ENCODE data around the gene CTDSP2.

The CTDSP2 gene

DNA sequence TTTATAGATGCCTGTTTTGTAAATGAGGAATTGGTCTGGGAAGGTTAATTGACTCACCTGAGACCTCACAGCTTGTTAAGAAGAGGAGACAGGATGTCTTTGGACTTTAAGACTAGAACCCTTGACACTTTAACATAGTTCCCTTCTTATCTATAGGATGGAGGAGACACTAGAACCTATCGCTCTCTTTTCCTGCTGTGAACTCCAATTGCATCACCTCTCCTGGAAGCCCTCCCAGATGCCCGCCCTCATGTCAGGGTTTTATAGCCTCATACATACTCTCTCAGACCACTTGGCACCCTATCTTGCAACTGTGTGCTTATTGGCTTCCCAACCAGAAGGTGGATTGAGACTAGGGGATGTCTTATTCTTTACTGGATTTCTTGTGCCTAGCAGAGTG lies 2.5 kb upstream of the CTDSP2 start:
- TF ChIP-seq, protein P1, sequence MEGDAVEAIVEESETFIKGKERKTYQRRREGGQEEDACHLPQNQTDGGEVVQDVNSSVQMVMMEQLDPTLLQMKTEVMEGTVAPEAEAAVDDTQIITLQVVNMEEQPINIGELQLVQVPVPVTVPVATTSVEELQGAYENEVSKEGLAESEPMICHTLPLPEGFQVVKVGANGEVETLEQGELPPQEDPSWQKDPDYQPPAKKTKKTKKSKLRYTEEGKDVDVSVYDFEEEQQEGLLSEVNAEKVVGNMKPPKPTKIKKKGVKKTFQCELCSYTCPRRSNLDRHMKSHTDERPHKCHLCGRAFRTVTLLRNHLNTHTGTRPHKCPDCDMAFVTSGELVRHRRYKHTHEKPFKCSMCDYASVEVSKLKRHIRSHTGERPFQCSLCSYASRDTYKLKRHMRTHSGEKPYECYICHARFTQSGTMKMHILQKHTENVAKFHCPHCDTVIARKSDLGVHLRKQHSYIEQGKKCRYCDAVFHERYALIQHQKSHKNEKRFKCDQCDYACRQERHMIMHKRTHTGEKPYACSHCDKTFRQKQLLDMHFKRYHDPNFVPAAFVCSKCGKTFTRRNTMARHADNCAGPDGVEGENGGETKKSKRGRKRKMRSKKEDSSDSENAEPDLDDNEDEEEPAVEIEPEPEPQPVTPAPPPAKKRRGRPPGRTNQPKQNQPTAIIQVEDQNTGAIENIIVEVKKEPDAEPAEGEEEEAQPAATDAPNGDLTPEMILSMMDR (IDR thresholded peaks at IDR 0.05), result no peak
- peaks cover 0 to 55% (median 41%) of the 10 kb centered on the region in 4 donors for H3K4me1 ChIP-seq

DNA sequence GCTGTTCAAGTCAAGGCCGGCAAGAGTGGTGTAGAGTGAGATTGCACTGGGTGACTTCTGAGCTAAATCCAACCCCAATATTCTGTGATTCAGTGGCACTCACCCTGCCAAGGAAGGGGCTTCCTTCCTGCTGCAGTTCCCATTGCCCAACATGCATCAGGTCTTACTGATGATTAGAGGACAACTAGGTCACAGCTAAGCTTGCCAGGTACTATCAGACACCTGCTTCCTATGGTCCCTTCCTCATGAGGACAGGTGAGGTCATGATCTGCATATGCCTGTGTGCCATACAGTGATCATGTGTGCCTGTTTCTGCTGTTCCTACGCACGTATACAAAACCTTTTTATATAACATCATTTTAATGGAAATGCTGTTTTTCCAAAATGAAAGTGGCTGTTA lies 1.7 kb upstream of the CTDSP2 start:
- Histone ChIP-seq H3K27ac (peak overlapping the region; percentile 100), H3K4me3 (no peak overlapping the region), H3K27me3 (no peaks in the 10 kb centered on the region), H3K9me3 (no peaks in the 10 kb centered on the region), H3K36me3 (peaks cover 0 to 10% (median 0%) of the 10 kb centered on the region in 3 donors), H3K4me1 (peaks cover 0 to 56% (median 46%) of the 10 kb centered on the region in 4 donors)
- TF ChIP-seq, protein P1 (IDR thresholded peaks at IDR 0.05), result no peak
- DNase-seq, result no peak
- intact Hi-C loops (cut with DNase I; ENCODE audit: low total_unique reads), result no loop called here

More for the DNA sequence above, 2.5 kb upstream of the CTDSP2 start:
- Histone ChIP-seq H3K27ac (peak overlapping the region in 1 of 2 donors; percentile 100), H3K4me3 (no peak overlapping the region), H3K27me3 (no peaks in the 10 kb centered on the region), H3K36me3 (peaks cover 0 to 10% (median 0%) of the 10 kb centered on the region in 3 donors), H3K9me3 (no peaks in the 10 kb centered on the region)
- intact Hi-C loops (cut with DNase I; ENCODE audit: low total_unique reads), result no loop called here
- no peak for DNase-seq

DNA sequence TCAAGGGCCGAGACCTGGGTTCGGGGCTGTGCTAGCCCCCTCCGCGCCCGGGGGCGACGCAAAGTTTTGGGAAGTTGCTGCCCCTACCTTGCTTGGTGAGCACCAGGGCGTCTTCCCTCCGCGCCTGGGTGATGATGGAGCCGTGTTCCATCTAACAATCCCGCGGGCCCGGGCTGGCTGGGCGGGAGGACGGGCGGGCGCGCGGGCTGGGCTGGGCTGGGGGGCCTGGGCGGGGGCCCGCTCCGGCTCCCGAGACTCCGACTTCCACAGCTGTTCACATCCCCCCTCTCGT lies 298 bp downstream of the CTDSP2 start:
- Histone ChIP-seq H3K36me3 (peaks cover 0 to 10% (median 0%) of the 10 kb centered on the region in 3 donors), H3K9me3 (no peaks in the 10 kb centered on the region), H3K4me3 (peak overlapping the region; percentile 97 to 100), H3K4me1 (peaks cover 0 to 56% (median 46%) of the 10 kb centered on the region in 4 donors), H3K27me3 (no peaks in the 10 kb centered on the region), H3K27ac (peak overlapping the region; percentile 100)
- no peak for DNase-seq
- intact Hi-C loops (cut with DNase I; ENCODE audit: low total_unique reads), result no loop called here
- TF ChIP-seq, protein P1 (IDR thresholded peaks at IDR 0.05), result no peak

DNA sequence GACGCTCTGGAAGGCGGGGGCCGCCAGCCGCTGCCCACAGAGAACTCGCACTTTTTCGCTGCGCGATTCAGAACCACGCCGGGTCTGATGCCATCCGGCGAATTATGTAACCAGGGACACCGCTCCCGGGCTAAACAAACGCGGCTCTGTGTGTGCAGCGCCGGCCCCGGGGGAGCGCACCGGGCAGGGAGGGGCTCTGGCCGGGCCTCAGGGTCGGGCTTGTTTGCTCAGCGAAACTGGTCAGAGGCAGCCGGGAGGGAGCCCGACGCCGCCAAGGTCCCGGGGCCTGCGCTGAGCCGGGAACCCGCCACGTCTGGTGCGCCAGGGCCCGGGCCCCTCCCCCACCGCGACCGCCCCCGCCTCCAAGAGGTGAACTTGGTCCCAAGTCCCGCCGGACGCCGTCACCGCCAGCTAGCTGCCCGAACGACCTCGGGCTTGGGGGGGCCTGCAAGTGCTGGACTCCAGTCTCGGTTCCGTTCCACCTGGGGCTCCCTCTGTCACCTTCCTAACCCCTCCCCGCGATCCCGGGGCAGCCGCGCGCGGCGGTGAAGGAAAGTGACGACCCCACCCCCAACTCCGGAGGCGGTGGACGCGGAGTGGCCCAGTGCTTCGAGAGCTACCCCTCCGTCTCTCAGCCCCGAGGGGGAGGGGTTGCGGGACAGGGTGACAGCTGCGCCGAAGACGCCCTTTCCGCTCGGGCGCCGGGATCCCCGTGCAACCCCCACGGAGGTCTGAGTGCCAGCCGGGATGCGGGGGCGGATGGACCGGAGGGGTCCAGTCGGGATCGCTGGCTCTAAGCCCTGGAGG lies 848 bp downstream of the CTDSP2 start:
- peak overlapping the region; percentile 100 for H3K27ac ChIP-seq
- intact Hi-C loops (cut with DNase I; ENCODE audit: low total_unique reads), result no loop called here
- peak; percentile 68 to 93 for DNase-seq
- H3K27me3 ChIP-seq, result no peaks in the 10 kb centered on the region
- peaks cover under 1 to 58% (median 47%) of the 10 kb centered on the region in 4 donors for H3K4me1 ChIP-seq
- H3K36me3 ChIP-seq, result peaks cover 0 to 10% (median 0%) of the 10 kb centered on the region in 3 donors
- TF ChIP-seq, protein P1 (IDR thresholded peaks at IDR 0.05), result no peak
- H3K4me3 ChIP-seq, result peak overlapping the region; percentile 97 to 100
- H3K9me3 ChIP-seq, result no peaks in the 10 kb centered on the region

DNA sequence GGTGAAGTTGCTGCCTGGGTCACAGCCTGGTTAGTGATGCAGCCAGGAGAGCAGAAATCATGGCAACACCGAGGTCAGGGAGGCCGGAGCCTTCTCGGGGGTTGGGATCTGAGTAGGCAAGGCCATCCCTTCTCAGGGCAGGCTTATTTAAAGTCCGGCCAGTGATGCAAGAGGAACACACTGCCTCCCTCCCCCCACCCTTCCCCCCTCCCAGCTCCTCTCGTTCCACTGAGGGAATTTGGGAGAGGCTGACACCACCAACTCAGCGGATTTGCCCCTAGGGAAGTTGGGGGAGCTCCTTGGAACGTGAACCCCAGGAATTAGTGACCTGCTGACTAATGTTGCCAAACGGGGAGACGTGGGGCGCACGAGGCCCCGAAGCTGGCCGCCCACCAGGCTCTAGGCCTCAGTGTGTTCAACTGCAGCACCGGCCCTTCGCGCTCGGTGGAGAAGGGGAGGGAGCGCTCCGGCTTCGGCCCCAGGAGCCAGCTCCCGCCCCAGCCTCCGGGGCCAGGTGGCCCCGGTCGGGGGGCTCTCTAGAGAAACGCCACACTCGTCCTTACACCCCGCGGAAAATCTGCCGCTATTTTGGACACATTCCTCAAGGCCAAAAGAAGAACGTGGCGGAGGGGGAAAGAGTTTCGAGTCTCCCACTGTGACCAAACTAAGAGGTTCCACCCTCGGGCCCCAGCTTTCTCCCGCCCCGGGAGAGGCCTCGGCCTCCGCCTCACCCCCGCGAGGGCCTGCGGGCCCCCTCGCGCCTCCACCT lies 1.6 kb downstream of the CTDSP2 start:
- intact Hi-C loops (cut with DNase I; ENCODE audit: low total_unique reads), result no loop called here
- H3K27me3 ChIP-seq, result no peaks in the 10 kb centered on the region
- no peaks in the 10 kb centered on the region for H3K9me3 ChIP-seq
- H3K27ac ChIP-seq, result peak overlapping the region; percentile 100
- peaks cover 0 to 10% (median 0%) of the 10 kb centered on the region in 3 donors for H3K36me3 ChIP-seq
- peak overlapping the region; percentile 97 to 100 for H3K4me3 ChIP-seq
- H3K4me1 ChIP-seq, result peaks cover 6 to 58% (median 47%) of the 10 kb centered on the region in 4 donors
- TF ChIP-seq, protein P1 (IDR thresholded peaks at IDR 0.05), result no peak
- DNase-seq, result peak; percentile 92 to 96
